Measurements from ENCODE around the gene AAK1. TPM values are rescaled to one million over a fixed set of nuclear protein-coding genes. Genes with fewer than 3 reads are reported as not detected.
"Not testable (repeated sequence)": the region's sequence is repeated elsewhere in the genome, so short reads cannot be mapped to it uniquely, and the experiment has no call there.

Gene AAK1
- total and polyA plus RNA-seq, 2 donors (not counting 1 experiment from before 2014, with no cell fraction given) = 43.5 to 45.7 TPM

DNA sequence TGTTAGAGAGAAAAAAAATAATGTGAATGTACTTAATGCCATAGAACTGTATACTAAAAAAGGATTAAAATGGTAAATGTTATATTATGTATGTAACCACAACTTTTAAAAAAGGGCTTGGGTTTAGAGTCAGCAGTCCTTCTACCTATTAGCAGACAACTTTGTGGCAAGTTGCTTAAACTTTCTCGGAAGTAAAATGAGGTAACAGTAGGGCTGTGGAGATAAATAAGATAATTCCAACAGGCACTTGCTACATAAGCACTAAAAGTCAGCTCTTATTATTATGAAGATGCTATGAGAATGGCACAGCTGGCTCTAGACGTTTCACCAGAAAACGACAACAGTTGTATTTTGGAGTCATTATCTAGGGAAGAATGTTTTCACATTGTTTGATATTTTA is 31.3 kb downstream of the AAK1 start:
- H4K20me1 ChIP-seq (ENCODE audit: control insufficient read depth, extremely low read depth, insufficient read depth, low read length) = peaks cover 2% of the 10 kb centered on the region

DNA sequence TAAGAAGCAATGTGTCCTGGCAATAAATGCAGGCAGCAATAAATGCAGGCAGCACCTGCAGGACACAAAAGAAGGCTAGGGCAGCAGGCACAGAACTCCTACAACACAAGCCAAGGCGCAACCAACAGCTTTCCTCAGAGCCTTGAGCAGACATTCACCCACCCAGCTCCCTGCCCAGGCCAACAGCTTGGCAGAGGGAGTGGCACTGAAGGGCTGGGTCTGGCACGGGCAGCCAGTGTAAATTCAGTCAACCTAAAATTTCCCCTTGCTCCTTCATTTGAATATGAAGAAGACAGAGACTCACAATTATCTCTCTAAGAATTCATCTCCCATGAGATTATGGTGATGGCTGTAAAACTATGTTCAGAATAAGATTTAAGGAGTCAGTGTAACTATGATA is 35.4 kb downstream of the AAK1 start:
- TF ChIP-seq EZH2 (IDR thresholded peaks at IDR 0.05; ENCODE audit: low read length, missing control alignments) = no peak
- TF ChIP-seq, protein P1, sequence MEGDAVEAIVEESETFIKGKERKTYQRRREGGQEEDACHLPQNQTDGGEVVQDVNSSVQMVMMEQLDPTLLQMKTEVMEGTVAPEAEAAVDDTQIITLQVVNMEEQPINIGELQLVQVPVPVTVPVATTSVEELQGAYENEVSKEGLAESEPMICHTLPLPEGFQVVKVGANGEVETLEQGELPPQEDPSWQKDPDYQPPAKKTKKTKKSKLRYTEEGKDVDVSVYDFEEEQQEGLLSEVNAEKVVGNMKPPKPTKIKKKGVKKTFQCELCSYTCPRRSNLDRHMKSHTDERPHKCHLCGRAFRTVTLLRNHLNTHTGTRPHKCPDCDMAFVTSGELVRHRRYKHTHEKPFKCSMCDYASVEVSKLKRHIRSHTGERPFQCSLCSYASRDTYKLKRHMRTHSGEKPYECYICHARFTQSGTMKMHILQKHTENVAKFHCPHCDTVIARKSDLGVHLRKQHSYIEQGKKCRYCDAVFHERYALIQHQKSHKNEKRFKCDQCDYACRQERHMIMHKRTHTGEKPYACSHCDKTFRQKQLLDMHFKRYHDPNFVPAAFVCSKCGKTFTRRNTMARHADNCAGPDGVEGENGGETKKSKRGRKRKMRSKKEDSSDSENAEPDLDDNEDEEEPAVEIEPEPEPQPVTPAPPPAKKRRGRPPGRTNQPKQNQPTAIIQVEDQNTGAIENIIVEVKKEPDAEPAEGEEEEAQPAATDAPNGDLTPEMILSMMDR (conservative IDR thresholded peaks at IDR 0.05 in 1 of 2, IDR thresholded peaks at IDR 0.05 in 1 of 2; ENCODE audit: low read depth in 1 of 2, low read length in 2 of 2) = no peak
- peaks cover 2% of the 10 kb centered on the region for H4K20me1 ChIP-seq (ENCODE audit: control insufficient read depth, extremely low read depth, insufficient read depth, low read length)
- H3K27me3 ChIP-seq (ENCODE audit: control insufficient read depth, insufficient read depth, low read length) = no peaks in the 10 kb centered on the region

More for the DNA sequence above, 31.3 kb downstream of the AAK1 start:
- peaks cover 71% of the 10 kb centered on the region for H3K79me2 ChIP-seq (ENCODE audit: control insufficient read depth, insufficient read depth, low read length)
- H3K27ac ChIP-seq (ENCODE audit: insufficient read depth, low read length) = no peak overlapping the region
- H3K4me3 ChIP-seq (replicated peaks in 1 of 4; ENCODE audit: control extremely low read depth in 1 of 4, insufficient read depth in 1 of 4, low read depth in 3 of 4, low read length in 4 of 4) = no peak overlapping the region
- no peak overlapping the region for H2AFZ ChIP-seq (ENCODE audit: low read length)
- H3K4me2 ChIP-seq (ENCODE audit: extremely low read depth, insufficient read depth, low read length) = no peak overlapping the region
- no peaks in the 10 kb centered on the region for H3K9me3 ChIP-seq (ENCODE audit: control insufficient read depth, insufficient read depth, low read depth, low read length)
- H3K36me3 ChIP-seq (ENCODE audit: control insufficient read depth, insufficient read depth, low read length) = peaks cover 2% of the 10 kb centered on the region
- no peaks in the 10 kb centered on the region for H3K27me3 ChIP-seq (ENCODE audit: control insufficient read depth, insufficient read depth, low read length)
- H3K4me1 ChIP-seq (ENCODE audit: control insufficient read depth, extremely low read depth, insufficient read depth, low read length) = no peaks in the 10 kb centered on the region
- no peak for DNase-seq (ENCODE audit: low read depth in 2 of 2)
- H3K9ac ChIP-seq (ENCODE audit: insufficient read depth, low read length) = no peak overlapping the region
- no peak for TF ChIP-seq EZH2 (IDR thresholded peaks at IDR 0.05; ENCODE audit: low read length, missing control alignments)
- TF ChIP-seq, protein P1 (conservative IDR thresholded peaks at IDR 0.05 in 1 of 2, IDR thresholded peaks at IDR 0.05 in 1 of 2; ENCODE audit: low read depth in 1 of 2, low read length in 2 of 2) = no peak

DNA sequence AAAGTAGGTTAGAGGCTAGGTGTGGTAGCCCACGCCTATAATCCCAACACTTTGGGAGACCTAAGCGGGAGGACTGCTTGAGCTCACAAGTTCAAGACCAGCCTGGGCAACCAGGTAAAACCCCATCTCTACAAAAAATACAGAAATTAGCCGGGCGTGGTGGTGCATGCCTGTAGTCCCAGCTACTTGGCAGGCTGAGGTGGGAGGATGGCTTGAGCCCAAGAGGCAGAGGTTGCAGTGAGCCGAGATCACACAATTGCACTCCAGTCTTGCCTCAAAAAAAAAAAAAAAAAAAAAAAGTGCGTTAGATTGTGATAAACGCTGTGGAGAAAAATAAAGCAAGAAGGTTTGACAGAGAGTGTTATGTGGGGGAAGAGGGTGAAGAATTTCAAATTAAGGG is 36.8 kb downstream of the AAK1 start:
- not testable (repeated sequence) for H4K20me1 ChIP-seq (ENCODE audit: control insufficient read depth, extremely low read depth, insufficient read depth, low read length); H3K4me2 ChIP-seq (ENCODE audit: extremely low read depth, insufficient read depth, low read length); H3K27me3 ChIP-seq (ENCODE audit: control insufficient read depth, insufficient read depth, low read length); H3K4me3 ChIP-seq (replicated peaks in 1 of 4; ENCODE audit: control extremely low read depth in 1 of 4, insufficient read depth in 1 of 4, low read depth in 3 of 4, low read length in 4 of 4); H3K36me3 ChIP-seq (ENCODE audit: control insufficient read depth, insufficient read depth, low read length); H2AFZ ChIP-seq (ENCODE audit: low read length); DNase-seq (ENCODE audit: low read depth in 2 of 2); H3K27ac ChIP-seq (ENCODE audit: insufficient read depth, low read length); H3K4me1 ChIP-seq (ENCODE audit: control insufficient read depth, extremely low read depth, insufficient read depth, low read length); H3K9ac ChIP-seq (ENCODE audit: insufficient read depth, low read length); H3K9me3 ChIP-seq (ENCODE audit: control insufficient read depth, insufficient read depth, low read depth, low read length)
- H3K79me2 ChIP-seq (ENCODE audit: control insufficient read depth, insufficient read depth, low read length) = peaks cover 67% of the 10 kb centered on the region

More for the DNA sequence above, 35.4 kb downstream of the AAK1 start:
- peaks cover 76% of the 10 kb centered on the region for H3K79me2 ChIP-seq (ENCODE audit: control insufficient read depth, insufficient read depth, low read length)
- DNase-seq (ENCODE audit: low read depth in 2 of 2) = no peak
- H3K4me3 ChIP-seq (replicated peaks in 1 of 4; ENCODE audit: control extremely low read depth in 1 of 4, insufficient read depth in 1 of 4, low read depth in 3 of 4, low read length in 4 of 4) = no peak overlapping the region
- H3K4me1 ChIP-seq (ENCODE audit: control insufficient read depth, extremely low read depth, insufficient read depth, low read length) = no peaks in the 10 kb centered on the region
- no peak overlapping the region for H3K9ac ChIP-seq (ENCODE audit: insufficient read depth, low read length)
- no peak overlapping the region for H3K27ac ChIP-seq (ENCODE audit: insufficient read depth, low read length)
- no peaks in the 10 kb centered on the region for H3K36me3 ChIP-seq (ENCODE audit: control insufficient read depth, insufficient read depth, low read length)
- no peaks in the 10 kb centered on the region for H3K9me3 ChIP-seq (ENCODE audit: control insufficient read depth, insufficient read depth, low read depth, low read length)
- H2AFZ ChIP-seq (ENCODE audit: low read length) = no peak overlapping the region
- no peak overlapping the region for H3K4me2 ChIP-seq (ENCODE audit: extremely low read depth, insufficient read depth, low read length)

Measured in fibroblast of lung (primary cell).